CD4-positive, alpha-beta T cell treated with Interleukin-10 for 1 hour (primary cell): ENCODE data around the gene FAM53A.
"Not testable (repeated sequence)": the region's sequence is repeated elsewhere in the genome, so short reads cannot be mapped to it uniquely, and the experiment has no call there.

Source experiments
- DNase-seq: peaks from one replicate; pipeline ENCODE4 v3.0.0-alpha.2; 2020

FAM53A gene

GRCh38 chr4:1716065-1716945, 32.2 kb upstream of the FAM53A start:
- no peak for DNase-seq

GRCh38 chr4:1715002-1715758, 31.1 kb upstream of the FAM53A start:
- no peak for DNase-seq

DNA sequence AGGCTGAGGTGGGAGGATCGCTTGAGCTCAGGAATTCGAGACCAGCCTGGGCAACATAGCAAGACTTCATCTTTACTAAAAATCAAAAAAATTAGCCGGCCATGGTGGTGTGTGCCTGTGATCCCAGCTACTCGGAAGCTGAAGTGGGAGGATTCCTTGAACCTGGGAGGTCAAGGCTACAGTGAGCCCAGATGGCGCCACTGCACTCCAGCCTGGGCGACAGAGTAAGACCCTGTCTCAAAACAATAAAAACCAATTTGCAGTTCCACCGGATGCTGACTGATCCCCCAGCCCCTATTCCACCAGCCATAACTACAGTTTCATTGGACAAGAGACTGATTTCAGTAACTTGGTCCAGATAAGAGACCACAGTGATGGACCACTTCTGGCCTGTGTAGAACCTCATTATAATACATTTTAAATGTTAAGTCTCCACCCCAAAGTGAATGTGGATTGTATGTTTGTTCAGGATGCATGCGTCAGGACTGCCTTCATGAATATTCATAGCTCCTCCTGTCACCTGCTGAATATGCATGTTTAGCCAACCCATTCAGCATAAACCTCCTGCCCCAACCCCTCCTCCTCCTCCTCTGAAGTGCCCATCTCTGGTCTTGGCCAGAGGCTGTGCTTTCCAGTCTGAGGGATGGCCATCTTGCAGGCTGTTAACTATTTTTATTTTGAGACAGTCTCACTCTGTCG, 30.3 kb upstream of the FAM53A start:
- no peak for DNase-seq

DNA sequence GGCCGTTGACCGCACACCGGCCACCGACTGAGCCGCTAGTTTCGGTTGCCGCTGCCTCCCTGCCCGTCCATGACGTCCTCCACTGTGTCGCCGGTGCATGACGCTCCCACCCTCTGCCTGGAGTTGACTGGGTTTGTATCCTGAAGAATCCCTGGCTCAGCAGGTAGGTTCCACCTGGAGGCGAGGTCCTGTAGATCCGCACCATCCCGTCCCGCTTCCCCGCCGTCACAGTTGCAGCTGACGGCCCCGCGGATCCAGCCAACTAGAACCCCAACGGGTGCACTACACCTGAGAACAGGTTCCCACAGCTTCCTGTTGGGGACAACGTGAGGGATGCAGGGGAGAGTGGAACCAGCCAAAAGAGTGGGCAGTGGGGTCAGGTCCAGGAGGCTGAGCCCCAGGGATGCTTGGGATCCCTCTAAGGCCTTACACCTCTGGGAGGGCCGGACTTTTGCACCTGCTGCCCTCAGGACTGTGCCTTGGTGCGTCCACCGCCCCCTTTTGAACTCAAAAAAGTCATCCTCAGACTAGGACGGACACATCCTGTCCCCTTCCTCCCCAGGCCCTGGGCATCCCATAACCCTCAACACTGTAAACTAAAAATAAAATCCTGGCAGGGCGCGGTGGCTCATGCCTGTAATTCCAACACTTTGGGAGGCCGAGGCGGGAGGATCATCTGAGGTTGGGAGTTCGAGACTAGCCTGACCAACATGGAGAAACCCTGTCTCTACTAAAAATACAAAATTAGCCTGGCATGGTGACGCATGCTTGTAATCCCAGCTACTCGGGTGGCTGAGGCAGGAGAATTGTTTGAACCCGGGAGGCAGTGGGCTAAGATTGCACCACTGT, 29.1 kb upstream of the FAM53A start:
- no peak for DNase-seq

- peak; percentile 99 for DNase-seq
These were observed 28.3 kb upstream of the FAM53A start, which contains the start of gene SLBP for GRCh38 chr4:1712216-1713002. SLBP (minus strand) TSS chr4:1712319; CDS start chr4:1712188, 131 bp downstream.

DNA sequence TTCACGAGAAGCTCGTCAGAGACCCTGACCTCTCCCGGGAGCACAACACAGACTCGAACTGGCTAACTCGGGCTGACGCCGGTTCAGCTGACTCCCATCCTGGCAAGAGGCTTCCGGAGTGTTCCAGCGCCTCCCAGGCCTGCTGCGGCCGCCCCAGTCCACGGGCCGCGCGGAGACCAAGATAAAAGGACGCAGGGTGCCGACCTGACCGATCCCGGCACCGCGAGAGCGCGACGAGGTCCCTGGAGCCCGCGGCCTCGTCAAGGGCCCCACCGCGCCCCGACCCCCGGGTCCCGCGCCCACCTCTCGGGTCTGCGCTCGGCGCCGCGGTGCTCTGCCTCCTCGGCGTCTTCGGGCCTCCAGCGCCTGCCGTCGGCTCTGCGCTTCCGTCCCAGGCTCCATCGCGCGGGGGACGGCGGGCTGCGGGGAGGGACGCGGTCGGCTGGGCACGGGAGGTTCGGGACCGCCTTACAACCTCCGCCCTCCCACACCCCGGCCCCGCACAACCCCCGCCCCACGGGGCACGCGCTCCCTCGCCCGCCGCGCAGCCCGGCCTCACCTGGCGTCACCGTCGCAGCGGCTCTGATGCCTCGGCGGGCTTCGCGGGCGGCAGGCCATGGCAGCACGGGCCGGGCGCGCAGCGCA, 27.6 kb upstream of the FAM53A start:
- peak; percentile 41 for DNase-seq

DNA sequence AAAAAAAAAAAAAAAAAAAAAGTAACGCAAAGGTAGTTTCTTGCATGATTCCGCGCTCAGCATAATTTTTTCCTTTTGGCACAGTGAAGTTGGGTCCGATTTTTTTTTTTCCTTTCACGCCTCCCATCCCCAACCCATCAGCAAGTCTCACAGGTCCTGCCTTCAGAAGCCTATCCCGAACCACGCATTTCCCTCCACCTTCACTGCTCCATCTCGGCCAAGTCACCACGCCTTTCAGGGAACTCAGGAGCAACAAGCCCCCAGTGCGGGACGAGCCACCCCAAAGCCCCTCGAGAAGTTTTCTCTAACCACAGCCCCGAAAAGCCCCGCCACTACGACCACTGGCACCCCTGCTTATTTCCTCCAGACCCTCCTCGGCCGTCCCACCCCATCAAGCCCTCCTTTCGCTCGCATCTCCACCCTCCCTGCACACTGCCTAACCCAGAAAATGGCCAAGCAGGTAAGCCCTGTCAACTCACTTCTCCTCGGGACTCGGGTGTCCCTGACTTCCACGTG, 27.0 kb upstream of the FAM53A start:
- DNase-seq: no peak

DNA sequence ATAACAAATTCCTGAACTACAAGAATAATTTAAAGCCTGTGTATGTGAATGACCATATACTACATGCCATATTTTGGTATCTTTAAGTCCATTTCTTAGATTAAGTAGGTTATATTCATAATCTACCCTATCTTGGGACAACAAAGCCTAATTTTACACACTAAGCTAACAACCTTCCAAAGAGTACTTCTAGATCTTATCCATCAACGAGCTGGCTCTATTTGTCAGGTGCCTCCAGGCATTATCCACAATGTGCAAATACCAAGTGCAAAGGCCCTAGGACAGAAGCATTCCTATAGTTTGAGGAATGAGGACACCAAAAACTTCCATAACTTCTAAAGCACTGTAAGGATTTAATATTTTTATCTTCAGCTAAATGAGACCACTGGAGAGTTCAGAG, 24.5 kb upstream of the FAM53A start:
- no peak for DNase-seq

GRCh38 chr4:1706358-1706757, 22.2 kb upstream of the FAM53A start:
- no peak for DNase-seq

- no peak for DNase-seq
These were observed 21.6 kb upstream of the FAM53A start for GRCh38 chr4:1705732-1706131.

GRCh38 chr4:1703867-1704266, 19.8 kb upstream of the FAM53A start:
- no peak for DNase-seq

- not testable (repeated sequence) for DNase-seq
These were observed 17.6 kb upstream of the FAM53A start for GRCh38 chr4:1701671-1702070.

- DNase-seq: no peak
These were observed 11.8 kb upstream of the FAM53A start for GRCh38 chr4:1695913-1696312.

GRCh38 chr4:1693131-1693896, 9.2 kb upstream of the FAM53A start:
- peak; percentile 86 for DNase-seq

- DNase-seq: no peak
These were observed 7.7 kb upstream of the FAM53A start for GRCh38 chr4:1691737-1692373.

DNA sequence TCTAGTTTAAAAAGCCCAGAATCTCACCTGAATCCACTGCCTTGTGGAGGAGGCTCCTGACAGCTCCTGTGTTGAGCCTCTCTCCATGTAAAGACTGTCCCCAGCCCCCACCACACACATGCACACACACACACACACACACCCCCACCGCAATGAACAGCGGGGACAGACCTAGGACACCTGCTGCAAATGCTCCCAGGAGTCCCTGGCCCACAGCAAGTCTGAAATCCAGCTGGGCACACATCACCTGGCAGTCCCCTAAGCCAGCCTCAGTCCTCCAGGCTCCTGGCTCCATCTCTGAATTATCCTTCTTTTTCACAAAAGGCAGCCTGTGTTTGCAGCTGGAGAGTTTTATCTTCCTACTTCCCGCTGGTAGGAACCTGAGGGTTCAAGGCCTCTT, 6.6 kb upstream of the FAM53A start:
- DNase-seq: no peak

DNA sequence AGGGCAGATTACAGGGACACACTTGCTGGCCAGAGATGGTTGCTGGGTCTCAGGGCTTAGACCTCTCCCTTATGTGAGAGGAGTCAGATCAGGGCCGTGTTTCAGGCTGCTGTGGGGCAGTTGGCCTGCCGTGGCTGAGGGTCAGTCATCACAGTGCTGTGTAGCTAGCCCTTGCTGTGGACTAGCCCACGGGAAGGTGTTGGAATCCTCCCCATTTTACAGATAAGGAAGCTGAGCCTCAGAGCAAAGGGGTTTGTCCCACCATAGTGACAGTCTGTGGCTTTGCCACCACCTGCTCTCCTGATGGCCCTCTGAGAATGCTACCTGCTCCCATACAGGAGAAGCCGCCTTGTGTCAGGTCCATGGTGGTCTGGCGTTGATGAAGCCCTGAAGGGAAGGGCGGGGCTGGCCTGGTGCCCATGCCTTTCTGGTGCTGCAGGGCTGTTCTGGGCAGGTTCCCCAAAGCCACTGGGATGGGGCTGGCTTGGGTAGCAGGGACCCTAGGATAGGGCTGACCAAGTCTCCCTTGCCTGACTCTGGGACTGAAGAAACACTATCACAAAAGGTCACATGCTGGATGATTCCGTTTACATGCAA, 2.4 kb upstream of the FAM53A start:
- DNase-seq: no peak

DNA sequence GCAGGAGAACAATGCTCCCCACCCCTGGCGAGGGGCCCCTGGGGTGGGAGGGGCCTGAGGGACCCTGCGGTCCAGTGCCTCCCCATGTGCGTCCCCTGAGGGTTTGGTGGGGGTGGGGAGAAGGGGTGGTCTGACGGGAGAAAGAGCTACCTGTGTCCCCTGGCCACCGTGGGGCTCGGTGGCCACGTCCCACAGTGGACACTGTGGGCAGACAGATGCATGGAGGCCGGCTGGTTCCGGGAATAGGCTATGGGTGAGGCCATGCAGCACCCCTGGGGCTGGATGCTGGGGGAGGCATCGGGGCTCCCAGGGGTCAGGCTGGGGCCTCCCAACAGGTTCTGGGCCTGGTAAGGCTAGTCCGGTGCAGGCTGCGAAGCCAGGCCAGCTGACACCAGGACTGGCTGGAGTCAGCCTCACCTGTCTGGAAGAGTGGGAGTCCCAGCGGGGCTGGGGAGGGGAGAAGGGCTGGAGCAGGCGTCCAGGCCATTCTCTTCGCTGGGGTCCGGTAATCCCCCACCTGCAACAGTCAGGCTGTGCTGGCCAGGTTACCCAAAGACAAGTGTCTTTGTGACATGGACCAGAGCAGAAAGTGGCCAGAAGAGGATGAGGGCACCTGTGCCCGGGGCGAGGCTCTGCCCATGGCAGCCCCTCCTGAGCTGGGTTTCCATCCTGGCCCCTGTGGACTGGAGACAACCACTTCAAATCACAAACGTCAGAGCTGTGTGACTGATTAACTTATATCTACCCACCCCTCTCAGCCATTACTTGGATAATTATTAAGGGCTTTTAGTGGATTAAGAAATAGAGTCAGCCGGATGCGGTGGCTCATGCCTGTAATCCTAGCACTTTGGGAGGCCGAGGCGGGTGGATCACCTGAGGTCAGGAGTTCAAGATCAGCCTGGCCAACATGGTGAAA, 1.4 kb upstream of the FAM53A start:
- DNase-seq: no peak
